ENCODE measurements around the gene PDE4B.

DNA sequence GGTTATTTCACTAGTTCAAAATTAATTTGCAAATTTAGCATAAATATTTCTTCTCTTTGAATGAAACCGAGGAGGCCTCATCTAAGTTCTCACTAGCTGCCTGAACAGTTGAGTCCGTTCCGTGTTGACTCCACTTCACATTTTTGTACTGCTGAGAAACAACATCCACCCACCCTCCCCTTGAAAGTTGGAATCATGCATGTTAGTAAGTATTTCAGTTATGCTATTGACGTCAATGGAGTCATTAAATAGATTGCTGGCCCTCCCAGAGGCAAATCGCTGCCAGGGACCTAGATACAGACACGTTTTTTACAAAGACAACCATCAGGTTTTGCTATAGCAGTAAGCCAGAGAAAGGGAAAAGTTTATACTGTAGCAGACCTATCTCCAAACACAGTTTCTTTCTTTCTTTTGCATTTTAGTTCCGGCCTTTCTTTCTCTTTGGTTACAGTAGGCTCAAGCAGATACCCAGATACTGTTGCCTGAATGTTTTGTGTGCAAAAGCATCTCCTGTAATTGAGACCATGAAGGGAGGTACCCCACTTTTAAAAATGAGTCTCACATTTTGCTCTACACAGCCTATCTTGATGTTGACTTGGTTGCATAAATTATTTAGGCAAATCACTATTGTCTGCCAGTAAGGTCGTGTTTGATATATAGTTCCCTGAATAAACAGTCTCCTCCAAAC is 478.7 kb downstream of the PDE4B start:
- TF ChIP-seq EZH2 (IDR thresholded peaks at IDR 0.05; ENCODE audit: insufficient read depth, low read length): no peak
- TF ChIP-seq, protein P1, sequence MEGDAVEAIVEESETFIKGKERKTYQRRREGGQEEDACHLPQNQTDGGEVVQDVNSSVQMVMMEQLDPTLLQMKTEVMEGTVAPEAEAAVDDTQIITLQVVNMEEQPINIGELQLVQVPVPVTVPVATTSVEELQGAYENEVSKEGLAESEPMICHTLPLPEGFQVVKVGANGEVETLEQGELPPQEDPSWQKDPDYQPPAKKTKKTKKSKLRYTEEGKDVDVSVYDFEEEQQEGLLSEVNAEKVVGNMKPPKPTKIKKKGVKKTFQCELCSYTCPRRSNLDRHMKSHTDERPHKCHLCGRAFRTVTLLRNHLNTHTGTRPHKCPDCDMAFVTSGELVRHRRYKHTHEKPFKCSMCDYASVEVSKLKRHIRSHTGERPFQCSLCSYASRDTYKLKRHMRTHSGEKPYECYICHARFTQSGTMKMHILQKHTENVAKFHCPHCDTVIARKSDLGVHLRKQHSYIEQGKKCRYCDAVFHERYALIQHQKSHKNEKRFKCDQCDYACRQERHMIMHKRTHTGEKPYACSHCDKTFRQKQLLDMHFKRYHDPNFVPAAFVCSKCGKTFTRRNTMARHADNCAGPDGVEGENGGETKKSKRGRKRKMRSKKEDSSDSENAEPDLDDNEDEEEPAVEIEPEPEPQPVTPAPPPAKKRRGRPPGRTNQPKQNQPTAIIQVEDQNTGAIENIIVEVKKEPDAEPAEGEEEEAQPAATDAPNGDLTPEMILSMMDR (IDR thresholded peaks at IDR 0.05; ENCODE audit: insufficient read depth, low read depth, low read length): no peak
